ENCODE measurements around the gene SHLD2. TPM values are rescaled to one million over a fixed set of nuclear protein-coding genes. Genes with fewer than 3 reads are reported as not detected.

Gene SHLD2
- total RNA-seq, 1 experiment from 2014 or later: 27.6 TPM

DNA sequence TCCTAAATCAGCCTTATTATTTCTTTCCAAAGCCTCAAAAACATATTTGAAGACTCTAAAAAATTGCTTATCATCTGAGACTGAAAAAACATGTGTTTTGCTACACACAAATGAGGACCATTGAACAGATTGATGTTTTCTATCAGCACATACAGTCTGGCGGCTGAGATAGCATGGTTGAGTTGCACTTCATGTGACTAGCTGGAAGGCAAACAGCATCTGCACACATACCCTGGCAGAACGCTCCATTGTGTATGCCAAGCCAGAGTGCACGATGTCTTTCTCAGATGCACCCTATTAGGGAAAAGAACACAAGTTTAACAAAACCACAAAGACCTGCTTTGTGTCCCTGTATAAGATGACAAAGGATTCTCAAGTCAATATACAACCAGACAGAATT lies 41.9 kb upstream of the SHLD2 start:
- Mint-ChIP-seq H3K9me3 (no peaks in the 10 kb centered on the region), H3K27me3 (ENCODE audit: low read depth) (no peaks in the 10 kb centered on the region), H3K27ac (no peak overlapping the region), H3K4me1 (no peaks in the 10 kb centered on the region), H3K4me3 (no peak overlapping the region), H3K36me3 (peaks cover 40% of the 10 kb centered on the region)
- TF ChIP-seq, protein P1, sequence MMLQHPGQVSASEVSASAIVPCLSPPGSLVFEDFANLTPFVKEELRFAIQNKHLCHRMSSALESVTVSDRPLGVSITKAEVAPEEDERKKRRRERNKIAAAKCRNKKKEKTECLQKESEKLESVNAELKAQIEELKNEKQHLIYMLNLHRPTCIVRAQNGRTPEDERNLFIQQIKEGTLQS (CRISPR knock-in tag; conservative IDR thresholded peaks at IDR 0.05): no peak
- TF ChIP-seq ELF4 (CRISPR knock-in tag; IDR thresholded peaks at IDR 0.05; ENCODE audit: low read depth) (no peak), ZNF416 (CRISPR knock-in tag; IDR thresholded peaks at IDR 0.05) (no peak), ZNF671 (CRISPR knock-in tag; IDR thresholded peaks at IDR 0.05) (no peak), ZNF317 (CRISPR knock-in tag; IDR thresholded peaks at IDR 0.05; ENCODE audit: borderline replicate concordance, low read depth) (no peak), FOXP1 (CRISPR knock-in tag; IDR thresholded peaks at IDR 0.05; ENCODE audit: borderline replicate concordance) (no peak), TP53 (CRISPR knock-in tag; IDR thresholded peaks at IDR 0.05) (no peak), SMAD4 (CRISPR knock-in tag; IDR thresholded peaks at IDR 0.05) (no peak), ZNF423 (CRISPR knock-in tag; IDR thresholded peaks at IDR 0.05) (no peak), SOX15 (CRISPR knock-in tag; IDR thresholded peaks at IDR 0.05) (no peak), ATF1 (CRISPR knock-in tag; IDR thresholded peaks at IDR 0.05) (no peak)
- TF ChIP-seq, protein P2, sequence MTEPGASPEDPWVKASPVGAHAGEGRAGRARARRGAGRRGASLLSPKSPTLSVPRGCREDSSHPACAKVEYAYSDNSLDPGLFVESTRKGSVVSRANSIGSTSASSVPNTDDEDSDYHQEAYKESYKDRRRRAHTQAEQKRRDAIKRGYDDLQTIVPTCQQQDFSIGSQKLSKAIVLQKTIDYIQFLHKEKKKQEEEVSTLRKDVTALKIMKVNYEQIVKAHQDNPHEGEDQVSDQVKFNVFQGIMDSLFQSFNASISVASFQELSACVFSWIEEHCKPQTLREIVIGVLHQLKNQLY (CRISPR knock-in tag; IDR thresholded peaks at IDR 0.05): no peak
- TF ChIP-seq, protein P3, sequence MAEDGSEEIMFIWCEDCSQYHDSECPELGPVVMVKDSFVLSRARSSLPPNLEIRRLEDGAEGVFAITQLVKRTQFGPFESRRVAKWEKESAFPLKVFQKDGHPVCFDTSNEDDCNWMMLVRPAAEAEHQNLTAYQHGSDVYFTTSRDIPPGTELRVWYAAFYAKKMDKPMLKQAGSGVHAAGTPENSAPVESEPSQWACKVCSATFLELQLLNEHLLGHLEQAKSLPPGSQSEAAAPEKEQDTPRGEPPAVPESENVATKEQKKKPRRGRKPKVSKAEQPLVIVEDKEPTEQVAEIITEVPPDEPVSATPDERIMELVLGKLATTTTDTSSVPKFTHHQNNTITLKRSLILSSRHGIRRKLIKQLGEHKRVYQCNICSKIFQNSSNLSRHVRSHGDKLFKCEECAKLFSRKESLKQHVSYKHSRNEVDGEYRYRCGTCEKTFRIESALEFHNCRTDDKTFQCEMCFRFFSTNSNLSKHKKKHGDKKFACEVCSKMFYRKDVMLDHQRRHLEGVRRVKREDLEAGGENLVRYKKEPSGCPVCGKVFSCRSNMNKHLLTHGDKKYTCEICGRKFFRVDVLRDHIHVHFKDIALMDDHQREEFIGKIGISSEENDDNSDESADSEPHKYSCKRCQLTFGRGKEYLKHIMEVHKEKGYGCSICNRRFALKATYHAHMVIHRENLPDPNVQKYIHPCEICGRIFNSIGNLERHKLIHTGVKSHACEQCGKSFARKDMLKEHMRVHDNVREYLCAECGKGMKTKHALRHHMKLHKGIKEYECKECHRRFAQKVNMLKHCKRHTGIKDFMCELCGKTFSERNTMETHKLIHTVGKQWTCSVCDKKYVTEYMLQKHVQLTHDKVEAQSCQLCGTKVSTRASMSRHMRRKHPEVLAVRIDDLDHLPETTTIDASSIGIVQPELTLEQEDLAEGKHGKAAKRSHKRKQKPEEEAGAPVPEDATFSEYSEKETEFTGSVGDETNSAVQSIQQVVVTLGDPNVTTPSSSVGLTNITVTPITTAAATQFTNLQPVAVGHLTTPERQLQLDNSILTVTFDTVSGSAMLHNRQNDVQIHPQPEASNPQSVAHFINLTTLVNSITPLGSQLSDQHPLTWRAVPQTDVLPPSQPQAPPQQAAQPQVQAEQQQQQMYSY (CRISPR knock-in tag; IDR thresholded peaks at IDR 0.05): no peak
- TF ChIP-seq, protein P4, sequence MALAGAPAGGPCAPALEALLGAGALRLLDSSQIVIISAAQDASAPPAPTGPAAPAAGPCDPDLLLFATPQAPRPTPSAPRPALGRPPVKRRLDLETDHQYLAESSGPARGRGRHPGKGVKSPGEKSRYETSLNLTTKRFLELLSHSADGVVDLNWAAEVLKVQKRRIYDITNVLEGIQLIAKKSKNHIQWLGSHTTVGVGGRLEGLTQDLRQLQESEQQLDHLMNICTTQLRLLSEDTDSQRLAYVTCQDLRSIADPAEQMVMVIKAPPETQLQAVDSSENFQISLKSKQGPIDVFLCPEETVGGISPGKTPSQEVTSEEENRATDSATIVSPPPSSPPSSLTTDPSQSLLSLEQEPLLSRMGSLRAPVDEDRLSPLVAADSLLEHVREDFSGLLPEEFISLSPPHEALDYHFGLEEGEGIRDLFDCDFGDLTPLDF (CRISPR knock-in tag; IDR thresholded peaks at IDR 0.05): no peak
- CTCF ChIA-PET: interaction anchor here (1.0 kb wide), 1 partner anchor 113 kb away, joined by 3 read pairs; no protein-coding TSS in a partner anchor
- POLR2A ChIA-PET: no interaction called here
- no peak for ATAC-seq
- no peak for DNase-seq (ENCODE audit: low spot score)

DNA sequence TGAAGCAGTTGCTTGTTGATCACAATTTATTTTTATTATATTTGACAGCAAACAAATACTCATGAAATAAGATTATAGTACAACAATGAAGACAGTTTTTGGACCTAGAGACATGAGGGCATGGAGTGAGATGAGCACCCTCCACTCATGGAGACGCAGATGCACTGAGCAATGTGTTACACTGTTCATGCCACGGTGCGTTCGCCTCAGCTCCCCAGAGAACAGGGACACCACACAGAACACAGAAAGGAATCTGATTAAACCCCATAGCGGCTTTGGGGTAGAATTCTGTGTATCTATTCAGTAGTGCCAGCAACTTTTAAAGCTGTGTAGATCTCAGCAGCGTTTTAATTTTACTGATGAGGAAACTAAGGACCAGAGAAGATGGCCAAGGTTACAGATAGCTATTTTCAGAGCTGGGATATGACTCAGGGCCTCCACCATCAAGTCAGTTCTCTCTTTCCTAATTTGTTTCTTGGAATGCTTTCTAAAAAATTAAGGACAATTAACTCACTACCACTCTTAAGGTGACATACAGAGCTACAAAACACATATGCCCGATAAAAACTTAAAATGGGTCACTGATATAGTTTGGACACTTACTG lies 41.3 kb upstream of the SHLD2 start:
- no peak for ATAC-seq
- no peak for DNase-seq (ENCODE audit: low spot score)
- H3K27me3 Mint-ChIP-seq (ENCODE audit: low read depth): no peaks in the 10 kb centered on the region
- H3K9me3 Mint-ChIP-seq: no peaks in the 10 kb centered on the region
- no peaks in the 10 kb centered on the region for H3K4me1 Mint-ChIP-seq
- TF ChIP-seq OVOL2 (CRISPR knock-in tag; IDR thresholded peaks at IDR 0.05; ENCODE audit: borderline replicate concordance): no peak
- TF ChIP-seq KAT7 (CRISPR knock-in tag; IDR thresholded peaks at IDR 0.05; ENCODE audit: borderline replicate concordance): no peak
- no peak for TF ChIP-seq NR1H2 (CRISPR knock-in tag; IDR thresholded peaks at IDR 0.05)
- CTCF ChIA-PET: interaction anchor here (1.0 kb wide), 1 partner anchor 114 kb away, joined by 3 read pairs; no protein-coding TSS in a partner anchor
- no peak overlapping the region for H3K27ac Mint-ChIP-seq
- POLR2A ChIA-PET: no interaction called here
- peaks cover 42% of the 10 kb centered on the region for H3K36me3 Mint-ChIP-seq
- H3K4me3 Mint-ChIP-seq: no peak overlapping the region

Measured in WTC11 (cell line).